WERI-Rb-1 (cell line): Measurements from ENCODE around the gene ISCA2.

Source experiments
- DNase-seq: peaks from one replicate; pipeline ENCODE4 v3.0.0-alpha.2; 2020
- H3K27ac ChIP-seq: fragments of 250-450 bp; sonication (Bioruptor Pico); 2 replicates; pipeline ENCODE4 v1.5.1; 2020; ENCODE audit warnings: mild to moderate bottlenecking, moderate library complexity
- H3K27me3 ChIP-seq: fragments of 250-450 bp; sonication (Bioruptor Pico); 2 replicates; pipeline ENCODE4 v1.5.1; 2021; ENCODE audit warnings: mild to moderate bottlenecking, low read depth, moderate library complexity; ENCODE audit not compliant: insufficient read depth, severe bottlenecking
- H3K36me3 ChIP-seq: fragments of 250-450 bp; sonication (Bioruptor Pico); 2 replicates; pipeline ENCODE4 v1.5.1; 2020; ENCODE audit warnings: mild to moderate bottlenecking, moderate library complexity
- H3K4me3 ChIP-seq: 2 replicates; pipeline ENCODE4 v1.5.1; 2011; ENCODE audit warnings: low read depth, mild to moderate bottlenecking, control low read depth, low read length
- H3K9me3 ChIP-seq: fragments of 250-450 bp; sonication (Bioruptor Pico); 2 replicates; pipeline ENCODE4 v1.5.1; 2021; ENCODE audit warnings: mild to moderate bottlenecking, moderate library complexity; ENCODE audit not compliant: severe bottlenecking
- TF ChIP-seq, protein P1 (sequence below): IDR thresholded peaks from 2 replicates; pipeline ENCODE4 v1.5.1; 2011; ENCODE audit warnings: low read depth, mild to moderate bottlenecking, control low read depth, inconsistent platforms, low read length

Gene ISCA2

DNA sequence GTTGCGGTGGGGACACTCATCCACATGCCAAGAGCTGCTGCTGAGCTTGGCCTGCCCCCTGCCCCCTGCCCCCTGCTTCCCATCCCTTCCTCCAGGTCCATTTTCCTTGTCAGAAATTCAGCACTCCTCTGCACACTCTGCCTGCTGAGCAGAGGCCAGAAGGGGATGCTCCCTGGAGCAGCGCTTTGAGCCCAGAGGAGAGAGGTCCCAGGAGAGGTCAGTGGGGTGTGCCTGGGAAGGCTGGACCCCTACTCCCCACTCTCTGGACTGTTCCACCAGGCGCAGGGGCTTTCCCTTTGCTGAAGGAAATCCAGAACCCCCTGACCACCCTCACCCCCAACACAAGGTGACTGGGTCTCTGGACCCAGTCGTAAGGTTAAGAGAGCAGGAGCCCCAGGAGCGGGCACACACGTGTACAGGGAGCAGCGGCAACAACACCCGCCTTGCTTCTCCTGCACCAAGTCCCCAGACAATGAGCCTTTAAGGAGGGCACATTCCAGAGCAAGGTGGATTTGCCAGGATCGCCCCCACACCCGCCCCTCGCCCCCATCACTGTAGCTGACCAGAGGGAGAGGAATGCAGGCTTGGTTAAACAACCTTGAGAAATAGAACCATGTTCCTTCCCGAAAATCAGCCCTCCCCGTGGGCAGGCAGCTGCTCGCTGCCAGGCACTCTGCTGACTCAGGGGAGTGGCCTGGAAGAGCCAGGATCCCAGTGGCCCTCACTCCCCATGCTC is 30.7 kb downstream of the ISCA2 start:
- Histone ChIP-seq H3K9me3 (no peaks in the 10 kb centered on the region), H3K27ac (no peak overlapping the region), H3K4me3 (no peak overlapping the region), H3K36me3 (no peaks in the 10 kb centered on the region), H3K27me3 (no peaks in the 10 kb centered on the region)
- no peak for DNase-seq
- TF ChIP-seq, protein P1, sequence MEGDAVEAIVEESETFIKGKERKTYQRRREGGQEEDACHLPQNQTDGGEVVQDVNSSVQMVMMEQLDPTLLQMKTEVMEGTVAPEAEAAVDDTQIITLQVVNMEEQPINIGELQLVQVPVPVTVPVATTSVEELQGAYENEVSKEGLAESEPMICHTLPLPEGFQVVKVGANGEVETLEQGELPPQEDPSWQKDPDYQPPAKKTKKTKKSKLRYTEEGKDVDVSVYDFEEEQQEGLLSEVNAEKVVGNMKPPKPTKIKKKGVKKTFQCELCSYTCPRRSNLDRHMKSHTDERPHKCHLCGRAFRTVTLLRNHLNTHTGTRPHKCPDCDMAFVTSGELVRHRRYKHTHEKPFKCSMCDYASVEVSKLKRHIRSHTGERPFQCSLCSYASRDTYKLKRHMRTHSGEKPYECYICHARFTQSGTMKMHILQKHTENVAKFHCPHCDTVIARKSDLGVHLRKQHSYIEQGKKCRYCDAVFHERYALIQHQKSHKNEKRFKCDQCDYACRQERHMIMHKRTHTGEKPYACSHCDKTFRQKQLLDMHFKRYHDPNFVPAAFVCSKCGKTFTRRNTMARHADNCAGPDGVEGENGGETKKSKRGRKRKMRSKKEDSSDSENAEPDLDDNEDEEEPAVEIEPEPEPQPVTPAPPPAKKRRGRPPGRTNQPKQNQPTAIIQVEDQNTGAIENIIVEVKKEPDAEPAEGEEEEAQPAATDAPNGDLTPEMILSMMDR: no peak

DNA sequence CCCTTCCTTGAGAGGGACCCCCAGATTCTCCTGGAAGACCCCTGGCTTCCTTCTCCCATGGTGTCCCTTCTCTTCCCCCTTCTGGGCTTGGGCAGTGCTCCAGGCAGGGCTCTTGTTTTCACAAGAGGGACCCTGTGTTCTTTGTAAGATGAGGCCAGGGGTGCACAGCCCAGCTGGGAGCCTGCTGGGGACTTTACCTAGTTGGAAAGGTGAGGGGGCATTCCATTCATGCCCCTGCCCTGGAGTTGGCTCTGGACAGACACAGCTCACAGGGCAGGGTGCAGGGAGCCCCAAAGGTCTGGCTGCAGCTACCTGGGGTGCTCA is 31.2 kb downstream of the ISCA2 start:
- Histone ChIP-seq H3K9me3 (no peaks in the 10 kb centered on the region), H3K27me3 (no peaks in the 10 kb centered on the region), H3K36me3 (no peaks in the 10 kb centered on the region), H3K4me3 (no peak overlapping the region), H3K27ac (no peak overlapping the region)
- DNase-seq: no peak
- TF ChIP-seq, protein P1: no peak

DNA sequence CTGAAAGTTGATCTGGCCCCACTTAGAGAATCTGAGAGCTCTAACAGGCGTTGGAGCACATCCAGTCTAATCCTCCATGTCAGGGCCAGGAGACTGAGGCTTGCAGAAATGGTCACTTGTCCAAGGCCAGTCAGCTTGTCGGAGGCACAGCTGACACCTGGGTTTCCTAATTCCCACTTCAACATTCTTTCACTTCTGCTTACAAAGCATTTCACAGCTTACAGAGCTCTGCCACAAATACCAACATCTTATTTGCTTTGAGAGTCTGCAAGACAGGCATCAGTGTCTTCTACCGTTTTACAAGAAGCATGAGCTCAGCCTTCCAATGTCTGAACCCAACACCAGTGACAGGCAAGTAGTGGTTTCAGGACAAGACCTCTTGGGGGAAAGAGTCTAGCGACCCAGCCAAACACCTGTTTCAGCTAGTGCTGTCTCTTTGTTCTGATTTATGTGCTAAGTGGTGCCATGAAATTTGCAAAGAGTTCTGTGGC is 31.8 kb downstream of the ISCA2 start:
- no peaks in the 10 kb centered on the region for H3K36me3 ChIP-seq
- no peaks in the 10 kb centered on the region for H3K27me3 ChIP-seq
- no peaks in the 10 kb centered on the region for H3K9me3 ChIP-seq
- no peak for DNase-seq
- no peak overlapping the region for H3K27ac ChIP-seq
- no peak overlapping the region for H3K4me3 ChIP-seq
- TF ChIP-seq, protein P1: no peak

DNA sequence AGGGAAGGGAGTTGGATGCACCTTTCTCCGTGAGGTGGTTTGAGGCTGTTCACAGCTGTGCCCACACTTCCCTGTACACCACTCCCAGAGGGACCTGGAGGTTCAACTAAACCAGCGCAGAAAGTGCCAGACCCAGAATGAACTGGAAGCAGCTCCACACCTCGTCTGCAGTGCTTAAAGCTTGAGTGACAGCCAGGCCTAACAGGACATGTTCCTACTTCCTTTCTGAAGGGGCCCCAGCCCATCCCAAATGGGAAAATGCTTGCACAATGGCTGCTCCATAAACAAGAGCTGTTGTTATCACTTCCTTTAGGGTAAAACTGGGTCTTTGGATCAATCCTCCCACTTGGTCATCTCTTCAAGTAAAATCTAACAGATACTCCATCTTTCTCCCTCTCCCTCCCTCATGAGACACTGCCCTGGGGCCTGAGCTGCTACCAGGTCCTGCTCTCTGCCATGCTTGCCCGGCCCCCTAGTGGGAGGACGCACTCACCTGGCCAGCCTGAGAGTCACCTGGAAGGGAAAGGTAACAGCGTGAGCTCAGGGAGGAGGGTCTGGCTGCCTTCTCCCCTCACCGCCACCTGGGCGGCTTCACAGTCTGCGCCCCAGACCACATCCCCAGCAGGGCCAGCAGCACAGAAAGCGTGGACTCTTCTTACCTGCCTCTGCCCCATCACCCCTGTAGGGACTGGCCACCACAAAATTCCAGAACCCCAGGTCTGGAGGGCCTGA is 33.5 kb downstream of the ISCA2 start:
- Histone ChIP-seq H3K27ac (no peak overlapping the region), H3K36me3 (no peaks in the 10 kb centered on the region), H3K9me3 (no peaks in the 10 kb centered on the region), H3K27me3 (no peaks in the 10 kb centered on the region), H3K4me3 (no peak overlapping the region)
- no peak for DNase-seq
- TF ChIP-seq, protein P1: 0 out of 2 replicates have a peak, but pooled peaks have one; percentile 20

DNA sequence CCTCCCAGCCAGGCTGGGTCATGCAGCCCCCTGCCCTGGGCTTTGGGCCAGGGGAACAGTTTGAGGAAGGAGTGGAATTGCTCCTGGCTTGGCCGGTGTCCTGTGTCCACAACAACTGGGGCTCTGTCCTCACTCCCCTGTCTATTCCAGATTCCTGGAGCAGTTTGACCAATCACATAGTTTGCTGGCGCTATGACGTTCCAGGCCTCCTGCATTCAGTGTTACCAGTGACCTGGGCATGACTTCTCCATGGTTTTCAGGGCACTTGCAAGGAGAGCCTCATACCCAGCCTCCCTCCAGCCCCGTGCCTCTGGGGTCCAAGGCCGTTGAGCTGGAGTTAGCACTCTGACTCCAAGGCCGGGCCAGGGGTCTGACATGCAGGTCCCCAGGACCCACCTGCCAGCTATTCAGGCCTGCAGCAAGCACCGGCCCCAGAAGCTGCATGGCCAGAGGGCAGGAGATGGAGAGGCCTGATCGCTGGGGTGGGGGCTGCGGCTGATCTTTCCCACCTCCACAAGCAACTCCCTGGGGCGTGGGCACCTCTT is 34.2 kb downstream of the ISCA2 start:
- Histone ChIP-seq H3K9me3 (no peaks in the 10 kb centered on the region), H3K27ac (no peak overlapping the region), H3K36me3 (no peaks in the 10 kb centered on the region), H3K27me3 (no peaks in the 10 kb centered on the region), H3K4me3 (no peak overlapping the region)
- TF ChIP-seq, protein P1: no peak
- no peak for DNase-seq
